NT2/D1 (cell line): ENCODE results near the gene SMG1.

ENCODE experiments used
- DNase-seq: peaks from one replicate; pipeline ENCODE4 v3.0.0-alpha.2; 2011; ENCODE audit warnings: low read depth, low spot score
- H3K27me3 ChIP-seq: 2 replicates; pipeline ENCODE4 v1.6.0; 2011; ENCODE audit warnings: mild to moderate bottlenecking; ENCODE audit not compliant: insufficient read length, insufficient read depth
- H3K36me3 ChIP-seq: 2 replicates; pipeline ENCODE4 v1.6.1; 2011; ENCODE audit warnings: mild to moderate bottlenecking, low read length, mixed read lengths; ENCODE audit not compliant: insufficient read depth, insufficient read length
- H3K4me1 ChIP-seq: 2 replicates; pipeline ENCODE4 v1.5.1; 2011; ENCODE audit not compliant: insufficient read depth, insufficient read length
- H3K4me3 ChIP-seq: 2 replicates; pipeline ENCODE4 v1.5.1; 2011; ENCODE audit warnings: low read depth; ENCODE audit not compliant: insufficient read length
- H3K9ac ChIP-seq: 2 replicates; pipeline ENCODE4 v1.6.0; 2011; ENCODE audit warnings: low read depth; ENCODE audit not compliant: insufficient read length
- H3K9me3 ChIP-seq: 2 replicates; pipeline ENCODE4 v1.5.1; 2011; ENCODE audit warnings: mild to moderate bottlenecking, low read length; ENCODE audit not compliant: insufficient read depth
- SUZ12 ChIP-seq: IDR thresholded peaks from 2 replicates; pipeline ENCODE4 v1.6.1; 2011; ENCODE audit not compliant: insufficient read length, insufficient read depth; ENCODE audit errors: extremely low read depth
- YY1 ChIP-seq: IDR thresholded peaks from 2 replicates; pipeline ENCODE4 v1.6.1; 2011; ENCODE audit not compliant: insufficient read length, insufficient read depth
- ZNF274 ChIP-seq: IDR thresholded peaks from 2 replicates; pipeline ENCODE4 v1.6.1; 2011; ENCODE audit warnings: mild to moderate bottlenecking, low read depth, low read length

SMG1 gene

DNA sequence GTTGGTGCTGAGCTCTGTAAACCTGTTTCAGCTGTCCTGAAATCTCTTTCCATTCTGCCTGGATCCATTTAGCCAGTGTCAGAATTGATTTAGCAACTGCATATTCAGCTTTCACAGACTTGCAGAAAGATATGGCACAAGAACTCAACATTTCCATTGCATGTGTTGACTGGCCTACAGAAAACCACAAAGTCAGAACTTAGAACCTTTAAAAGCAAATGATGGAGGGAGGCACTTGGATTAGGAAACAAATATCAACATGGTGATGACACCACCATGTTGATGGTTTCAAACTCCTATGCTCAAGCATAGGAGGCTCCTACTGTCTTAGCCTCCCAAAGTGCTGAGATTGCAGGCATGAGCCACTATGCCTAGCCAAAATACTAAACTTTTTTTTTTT, 72.5 kb downstream of the SMG1 start:
- no peak for TF ChIP-seq YY1
- TF ChIP-seq SUZ12, result no peak
- no peak for TF ChIP-seq ZNF274
- DNase-seq, result no peak
- H3K36me3 ChIP-seq, result peaks cover 87% of the 10 kb centered on the region

DNA sequence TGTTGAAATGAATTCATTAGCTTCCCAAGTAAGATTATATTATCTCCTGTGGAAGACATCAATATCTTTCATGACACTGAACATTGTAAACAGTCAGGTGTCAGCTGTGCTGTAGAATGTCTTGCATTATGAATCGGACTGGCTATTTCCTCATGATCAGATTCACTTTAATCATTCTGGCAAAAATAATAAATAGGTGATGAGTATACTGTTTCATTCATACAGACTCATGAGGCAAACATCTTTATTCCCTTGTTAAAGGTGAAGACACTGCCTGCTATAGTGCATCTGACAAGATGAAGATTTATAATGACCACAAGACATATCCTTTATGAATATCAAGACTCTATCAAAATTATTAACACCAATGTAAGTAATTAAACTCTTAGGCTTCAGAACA, 73.6 kb downstream of the SMG1 start:
- Histone ChIP-seq H3K4me3 (no peak overlapping the region), H3K9me3 (no peaks in the 10 kb centered on the region)

More for the DNA sequence above, 72.5 kb downstream of the SMG1 start:
- Histone ChIP-seq H3K9me3 (no peaks in the 10 kb centered on the region), H3K4me3 (no peak overlapping the region), H3K27me3 (no peaks in the 10 kb centered on the region), H3K9ac (no peak overlapping the region), H3K4me1 (no peaks in the 10 kb centered on the region)

DNA sequence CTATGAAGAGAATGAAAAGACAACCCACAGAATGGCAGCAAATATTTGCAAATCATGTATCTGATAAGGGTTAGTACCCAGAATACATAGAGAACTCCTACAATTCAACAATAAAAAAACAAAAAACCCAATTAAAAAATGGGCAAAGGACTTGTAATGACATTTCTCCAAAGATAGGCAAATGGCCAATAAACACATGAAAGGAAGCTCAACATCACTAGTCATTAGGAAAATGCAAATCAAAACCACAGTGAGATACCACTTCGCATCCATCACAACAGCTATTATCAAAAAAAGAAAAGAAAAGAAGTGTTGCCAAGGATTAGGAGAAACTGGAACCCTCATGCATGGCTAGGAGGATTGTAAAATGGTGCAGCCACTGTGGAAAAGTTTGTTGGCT, 79.8 kb downstream of the SMG1 start:
- Histone ChIP-seq H3K4me3 (no peak overlapping the region), H3K9me3 (no peaks in the 10 kb centered on the region), H3K27me3 (no peaks in the 10 kb centered on the region), H3K9ac (no peak overlapping the region), H3K36me3 (peaks cover 87% of the 10 kb centered on the region), H3K4me1 (no peaks in the 10 kb centered on the region)
- no peak for DNase-seq
- TF ChIP-seq ZNF274 (no peak), YY1 (no peak), SUZ12 (no peak)

More for the DNA sequence above, 73.6 kb downstream of the SMG1 start:
- H3K9ac ChIP-seq, result no peak overlapping the region
- no peak for DNase-seq
- no peak for TF ChIP-seq SUZ12
- TF ChIP-seq ZNF274, result no peak
- TF ChIP-seq YY1, result no peak
- H3K27me3 ChIP-seq, result no peaks in the 10 kb centered on the region
- H3K4me1 ChIP-seq, result no peaks in the 10 kb centered on the region
- H3K36me3 ChIP-seq, result peaks cover 90% of the 10 kb centered on the region

DNA sequence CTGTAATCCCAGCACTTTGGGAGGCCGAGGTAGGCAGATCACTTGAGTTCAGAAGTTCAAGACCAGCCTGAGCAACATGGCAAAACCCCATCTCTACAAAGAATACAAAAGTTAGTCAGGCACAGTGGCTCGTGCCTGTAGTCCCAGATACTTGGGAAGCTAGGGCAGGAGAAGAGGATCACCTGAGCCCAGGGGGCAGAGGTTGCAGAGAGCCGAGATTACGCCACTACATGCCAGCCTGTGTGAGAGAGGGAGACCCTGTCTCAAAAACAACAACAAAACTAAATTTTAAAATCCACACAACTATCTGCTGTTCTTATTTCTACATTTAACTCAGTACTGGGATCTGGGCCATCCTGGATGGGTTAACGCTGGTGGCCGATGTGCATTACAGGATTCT, 83.6 kb downstream of the SMG1 start:
- Histone ChIP-seq H3K9me3 (no peaks in the 10 kb centered on the region), H3K4me1 (no peaks in the 10 kb centered on the region), H3K9ac (no peak overlapping the region), H3K27me3 (no peaks in the 10 kb centered on the region), H3K4me3 (no peak overlapping the region), H3K36me3 (peaks cover 86% of the 10 kb centered on the region)
- DNase-seq, result no peak
- TF ChIP-seq ZNF274 (no peak), YY1 (no peak), SUZ12 (no peak)

DNA sequence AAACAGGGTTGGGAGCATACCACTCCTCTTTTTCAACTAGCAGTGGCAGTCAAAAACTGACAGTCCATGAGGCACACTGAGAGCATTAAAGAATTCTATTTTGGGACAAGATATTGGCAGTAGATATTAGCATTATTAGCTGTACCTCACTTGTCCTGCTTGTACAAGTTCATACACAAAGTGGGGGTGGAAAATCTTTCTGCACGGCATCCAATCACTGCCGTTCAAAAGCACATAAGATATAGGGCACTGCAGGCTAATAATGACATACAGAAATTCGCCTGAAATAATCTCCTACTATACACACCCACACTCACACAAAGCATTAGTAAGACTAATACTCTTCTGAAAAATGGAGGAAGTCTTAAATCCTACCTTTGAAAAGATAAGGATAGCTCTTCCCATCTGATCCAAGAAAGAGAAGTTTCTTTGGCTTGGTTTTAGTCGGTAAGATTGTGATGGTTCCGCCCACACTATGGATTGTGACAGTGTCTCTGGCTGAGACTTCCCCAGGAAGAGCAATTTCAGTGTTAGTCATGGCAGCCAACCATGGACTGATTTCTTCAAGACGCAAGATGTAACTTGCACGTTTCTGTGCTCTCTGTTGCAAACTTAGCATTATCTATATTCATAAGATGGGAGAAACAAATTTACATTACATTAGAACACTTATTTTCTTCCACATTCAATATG, 84.2 kb downstream of the SMG1 start:
- DNase-seq, result no peak
- Histone ChIP-seq H3K27me3 (no peaks in the 10 kb centered on the region), H3K9ac (no peak overlapping the region), H3K4me1 (no peaks in the 10 kb centered on the region), H3K36me3 (peaks cover 86% of the 10 kb centered on the region), H3K4me3 (no peak overlapping the region), H3K9me3 (no peaks in the 10 kb centered on the region)
- no peak for TF ChIP-seq YY1
- no peak for TF ChIP-seq ZNF274
- no peak for TF ChIP-seq SUZ12

DNA sequence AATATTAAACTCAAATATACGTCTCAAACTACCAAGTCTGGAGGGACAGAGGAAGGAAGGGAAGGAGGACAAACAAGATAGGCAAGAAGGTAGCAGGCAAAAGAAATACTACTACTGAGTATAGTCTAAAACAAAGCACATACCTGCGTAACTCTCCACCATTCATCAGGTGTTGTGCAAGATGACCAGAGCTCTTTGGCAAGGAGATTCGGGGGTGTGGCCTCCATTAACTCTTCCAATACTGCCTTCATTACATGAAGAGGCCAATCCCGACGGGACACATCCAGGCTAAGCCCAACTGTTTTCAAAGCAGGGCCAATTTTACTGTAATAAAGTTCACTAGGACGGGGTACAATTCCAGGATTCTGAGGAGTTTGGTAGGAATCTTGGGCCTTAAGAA, 86.7 kb downstream of the SMG1 start:
- Histone ChIP-seq H3K4me1 (no peaks in the 10 kb centered on the region), H3K4me3 (no peak overlapping the region), H3K27me3 (no peaks in the 10 kb centered on the region), H3K9ac (no peak overlapping the region), H3K9me3 (no peaks in the 10 kb centered on the region), H3K36me3 (peaks cover 87% of the 10 kb centered on the region)
- DNase-seq, result no peak
- TF ChIP-seq SUZ12 (no peak), YY1 (no peak), ZNF274 (no peak)

DNA sequence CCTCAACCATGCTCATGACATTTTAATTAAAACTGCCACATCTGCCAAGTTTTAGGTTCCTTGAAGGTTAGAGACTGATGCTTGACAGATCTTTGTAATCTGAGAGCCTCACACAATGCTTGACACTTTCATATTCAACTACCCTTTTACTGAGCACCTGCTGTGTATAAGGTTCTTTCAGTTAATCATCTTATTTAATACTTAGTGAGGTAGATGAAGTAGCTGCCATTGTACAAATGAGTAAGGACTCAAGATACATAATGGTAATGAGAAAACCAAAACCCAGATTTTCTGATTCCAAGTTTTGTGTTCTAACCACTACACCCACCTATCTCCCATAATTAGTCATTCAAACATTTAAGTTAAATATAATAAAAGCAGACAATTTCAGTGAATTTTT, 89.5 kb downstream of the SMG1 start:
- H3K9ac ChIP-seq, result no peak overlapping the region
- DNase-seq, result no peak
- H3K4me1 ChIP-seq, result no peaks in the 10 kb centered on the region
- H3K27me3 ChIP-seq, result no peaks in the 10 kb centered on the region
- no peaks in the 10 kb centered on the region for H3K9me3 ChIP-seq
- no peak overlapping the region for H3K4me3 ChIP-seq
- H3K36me3 ChIP-seq, result peaks cover 97% of the 10 kb centered on the region
- TF ChIP-seq YY1 (no peak), ZNF274 (no peak), SUZ12 (no peak)
